Activated naive CD4-positive, alpha-beta T cell treated with Interleukin-2 at 50 U/mL for 16 hours (primary cell): ENCODE data around the gene PUS1.
"Not testable (repeated sequence)": the region's sequence is repeated elsewhere in the genome, so short reads cannot be mapped to it uniquely, and the experiment has no call there.

Experiments
- DNase-seq: peaks from one replicate; pipeline ENCODE4 v3.0.0-alpha.2; 2020

The PUS1 gene

GRCh38 chr12:131965073-131965472, 36.0 kb downstream of the PUS1 start:
- no peak for DNase-seq

GRCh38 chr12:131971226-131971625, 42.1 kb downstream of the PUS1 start:
- DNase-seq: no peak

- DNase-seq: no peak
These were observed 46.2 kb downstream of the PUS1 start for GRCh38 chr12:131975228-131975627.

GRCh38 chr12:131979606-131980005, 50.5 kb downstream of the PUS1 start:
- DNase-seq: no peak

GRCh38 chr12:131980263-131980662, 51.2 kb downstream of the PUS1 start:
- DNase-seq: no peak

GRCh38 chr12:131981388-131981787, 52.3 kb downstream of the PUS1 start:
- DNase-seq: no peak

- DNase-seq: no peak
These were observed 53.0 kb downstream of the PUS1 start for GRCh38 chr12:131982041-131982440.

GRCh38 chr12:131983026-131983425, 54.0 kb downstream of the PUS1 start:
- DNase-seq: no peak

- DNase-seq: no peak
These were observed 54.5 kb downstream of the PUS1 start for GRCh38 chr12:131983554-131983953.

- no peak for DNase-seq
These were observed 55.3 kb downstream of the PUS1 start for GRCh38 chr12:131984334-131984733.

- not testable (repeated sequence) for DNase-seq
These were observed 56.4 kb downstream of the PUS1 start for GRCh38 chr12:131985510-131985875.

- DNase-seq: no peak
These were observed 57.3 kb downstream of the PUS1 start for GRCh38 chr12:131986361-131986760.

- no peak for DNase-seq
These were observed 57.8 kb downstream of the PUS1 start for GRCh38 chr12:131986910-131987309.

- DNase-seq: no peak
These were observed 58.5 kb downstream of the PUS1 start for GRCh38 chr12:131987552-131987951.

GRCh38 chr12:131988054-131988796, 59.1 kb downstream of the PUS1 start:
- DNase-seq: no peak

- no peak for DNase-seq
These were observed 59.9 kb downstream of the PUS1 start for GRCh38 chr12:131989021-131989420.

GRCh38 chr12:131990066-131990979, 61.2 kb downstream of the PUS1 start:
- no peak for DNase-seq

GRCh38 chr12:131990980-131991305, 61.9 kb downstream of the PUS1 start:
- DNase-seq: no peak

- DNase-seq: no peak
These were observed 62.8 kb downstream of the PUS1 start for GRCh38 chr12:131991816-131992430.

- no peak for DNase-seq
These were observed 65.5 kb downstream of the PUS1 start for GRCh38 chr12:131994589-131994988.
